DOHH2 (cell line): Measurements from ENCODE around the gene HSD11B1.

Source experiments
- EZH2phosphoT487 ChIP-seq: fragments of 200-600 bp; sonication (generic); IDR thresholded peaks from 2 replicates; pipeline ENCODE4 v1.6.1; 2017; ENCODE audit warnings: borderline replicate concordance, mild to moderate bottlenecking, antibody characterized with exemption, low read length, moderate library complexity, mixed read lengths
- TF ChIP-seq, protein P1 (sequence below): fragments of 200-600 bp; sonication (generic); IDR thresholded peaks from one replicate; pipeline ENCODE4 v1.5.1; 2014; ENCODE audit warnings: antibody characterized with exemption, mild to moderate bottlenecking, low read depth, low read length; ENCODE audit not compliant: poor library complexity, severe bottlenecking

DNA sequence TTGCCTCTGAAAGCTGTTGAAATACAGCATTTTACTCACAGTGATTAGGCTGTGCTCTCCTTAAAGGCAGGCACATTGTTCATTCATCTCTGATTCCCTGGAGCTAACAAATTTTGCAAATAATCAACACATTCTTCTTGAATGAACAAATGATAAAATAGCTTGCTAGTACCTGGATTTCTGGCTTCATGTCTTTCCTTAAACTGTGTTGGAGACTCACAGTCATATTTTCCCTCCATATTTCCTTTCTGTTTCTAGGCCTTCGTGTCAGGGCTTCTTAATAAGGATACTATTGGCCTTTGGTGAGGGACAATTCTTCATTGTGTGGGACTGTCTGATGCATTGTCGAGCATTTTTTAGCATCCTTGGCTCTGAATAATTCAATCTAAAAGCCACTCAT is 9.7 kb downstream of the HSD11B1 start:
- TF ChIP-seq, protein P1, sequence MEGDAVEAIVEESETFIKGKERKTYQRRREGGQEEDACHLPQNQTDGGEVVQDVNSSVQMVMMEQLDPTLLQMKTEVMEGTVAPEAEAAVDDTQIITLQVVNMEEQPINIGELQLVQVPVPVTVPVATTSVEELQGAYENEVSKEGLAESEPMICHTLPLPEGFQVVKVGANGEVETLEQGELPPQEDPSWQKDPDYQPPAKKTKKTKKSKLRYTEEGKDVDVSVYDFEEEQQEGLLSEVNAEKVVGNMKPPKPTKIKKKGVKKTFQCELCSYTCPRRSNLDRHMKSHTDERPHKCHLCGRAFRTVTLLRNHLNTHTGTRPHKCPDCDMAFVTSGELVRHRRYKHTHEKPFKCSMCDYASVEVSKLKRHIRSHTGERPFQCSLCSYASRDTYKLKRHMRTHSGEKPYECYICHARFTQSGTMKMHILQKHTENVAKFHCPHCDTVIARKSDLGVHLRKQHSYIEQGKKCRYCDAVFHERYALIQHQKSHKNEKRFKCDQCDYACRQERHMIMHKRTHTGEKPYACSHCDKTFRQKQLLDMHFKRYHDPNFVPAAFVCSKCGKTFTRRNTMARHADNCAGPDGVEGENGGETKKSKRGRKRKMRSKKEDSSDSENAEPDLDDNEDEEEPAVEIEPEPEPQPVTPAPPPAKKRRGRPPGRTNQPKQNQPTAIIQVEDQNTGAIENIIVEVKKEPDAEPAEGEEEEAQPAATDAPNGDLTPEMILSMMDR = no peak
- no peak for TF ChIP-seq EZH2phosphoT487
